Activated CD4-positive, alpha-beta memory T cell treated with anti-CD3 and anti-CD28 coated beads for 36 hours (primary cell): ENCODE measurements around the gene MYO1D. TPM values are rescaled to one million over a fixed set of nuclear protein-coding genes. Genes with fewer than 3 reads are reported as not detected.

Experiments used
- CTCF ChIA-PET: fragments of 350-600 bp; sonication (Branson Sonifier 250); formaldehyde crosslinking; loops from one replicate; lab custom pipeline; 2021; ENCODE audit warnings: antibody characterized with exemption, inconsistent platforms; lab: Charles Lee
- POLR2A ChIA-PET: fragments of 350-600 bp; sonication (Branson Sonifier 250); formaldehyde crosslinking; loops from one replicate; lab custom pipeline; 2021; ENCODE audit warnings: antibody characterized with exemption; lab: Charles Lee
- DNase-seq: peaks from one replicate; pipeline ENCODE4 v3.0.0-alpha.2; 2020
- H3K27ac Mint-ChIP-seq: one replicate; pipeline ENCODE4 v1.8.0; 2021; ENCODE audit warnings: mixed read lengths
- H3K27me3 Mint-ChIP-seq: one replicate; pipeline ENCODE4 v1.8.0; 2021; ENCODE audit warnings: mixed read lengths
- H3K36me3 Mint-ChIP-seq: one replicate; pipeline ENCODE4 v1.8.0; 2021; ENCODE audit warnings: mixed read lengths
- H3K4me1 Mint-ChIP-seq: one replicate; pipeline ENCODE4 v1.8.0; 2021; ENCODE audit warnings: low read depth, mixed read lengths
- H3K4me3 Mint-ChIP-seq: one replicate; pipeline ENCODE4 v1.8.0; 2021; ENCODE audit warnings: mild to moderate bottlenecking, mixed read lengths
- H3K9me3 Mint-ChIP-seq: one replicate; pipeline ENCODE4 v1.8.0; 2021; ENCODE audit warnings: mixed read lengths
- intact Hi-C: fragments of 100-400 bp; cut with micrococcal nuclease; formaldehyde crosslinking; loops from one replicate; pipeline ENCODE4 v1.15.1; 2023
- total RNA-seq, 2 experiments: library from RNA; stranded (reverse); gene quantifications; one replicate each; pipeline ENCODE4 v1.2.3, GENCODE V29; 2021

The MYO1D gene
- total RNA-seq, 2 experiments from 2014 or later = 13.5 to 18.9 TPM

- CTCF ChIA-PET = interaction anchor here (0.8 to 1.5 kb wide), 2 partner anchors 11 to 114 kb away, joined by 3 to 5 read pairs; no protein-coding TSS in a partner anchor
- no peak overlapping the region for H3K4me3 Mint-ChIP-seq
Observed at GRCh38 chr17:32772453-32773025, 104.4 kb downstream of the MYO1D start.

GRCh38 chr17:32771396-32771795 is 105.5 kb downstream of the MYO1D start:
- no peaks in the 10 kb centered on the region for H3K9me3 Mint-ChIP-seq
- DNase-seq = no peak
- H3K27me3 Mint-ChIP-seq = no peaks in the 10 kb centered on the region
- H3K27ac Mint-ChIP-seq = no peak overlapping the region
- ChIA-PET POLR2A (no interaction called here), CTCF (interaction anchor here (0.5 to 1.7 kb wide), 5 partner anchors 11 to 139 kb away, joined by 3 to 6 read pairs (median 3); partner anchors contain the start of gene MYO1D)
- H3K36me3 Mint-ChIP-seq = peaks cover 1% of the 10 kb centered on the region
- no peak overlapping the region for H3K4me3 Mint-ChIP-seq
- H3K4me1 Mint-ChIP-seq = peaks cover 4% of the 10 kb centered on the region
- intact Hi-C loops = no loop called here

More at GRCh38 chr17:32772453-32773025, 104.4 kb downstream of the MYO1D start:
- H3K9me3 Mint-ChIP-seq = no peaks in the 10 kb centered on the region
- H3K4me1 Mint-ChIP-seq = peaks cover 4% of the 10 kb centered on the region
- DNase-seq = peak; percentile 38
- intact Hi-C loops = no loop called here
- peaks cover 1% of the 10 kb centered on the region for H3K36me3 Mint-ChIP-seq
- H3K27me3 Mint-ChIP-seq = no peaks in the 10 kb centered on the region
- H3K27ac Mint-ChIP-seq = no peak overlapping the region
- POLR2A ChIA-PET = no interaction called here

DNA sequence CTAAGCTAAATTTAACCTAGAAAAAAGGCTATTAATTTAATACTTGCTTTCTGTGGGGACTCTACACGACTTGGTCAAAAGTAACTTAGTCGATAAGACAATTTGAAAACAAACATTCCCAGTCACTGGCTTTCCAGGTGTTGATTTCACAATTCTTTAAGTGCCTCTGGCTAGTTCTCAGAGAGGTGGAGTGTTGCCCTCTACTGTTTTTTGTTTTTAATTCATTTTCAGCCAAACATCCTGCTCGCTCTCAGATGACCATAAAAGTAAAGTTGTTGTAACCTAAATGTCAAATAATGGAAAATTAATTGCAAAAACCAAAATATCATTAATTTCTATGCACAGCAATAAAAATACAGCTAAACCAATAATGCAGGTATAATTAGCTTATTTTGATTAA is 107.1 kb downstream of the MYO1D start:
- H3K27ac Mint-ChIP-seq = no peak overlapping the region
- no peak for DNase-seq
- CTCF ChIA-PET = interaction anchor here (0.7 to 1.4 kb wide), 3 partner anchors 13 to 172 kb away, joined by 3 to 5 read pairs (median 4); no protein-coding TSS in a partner anchor
- H3K4me3 Mint-ChIP-seq = no peak overlapping the region
- H3K27me3 Mint-ChIP-seq = no peaks in the 10 kb centered on the region
- no peaks in the 10 kb centered on the region for H3K36me3 Mint-ChIP-seq
- POLR2A ChIA-PET = no interaction called here
- no peaks in the 10 kb centered on the region for H3K9me3 Mint-ChIP-seq
- intact Hi-C loops = no loop called here
- H3K4me1 Mint-ChIP-seq = peaks cover 4% of the 10 kb centered on the region

- intact Hi-C loops = no loop called here
- no peak overlapping the region for H3K27ac Mint-ChIP-seq
- H3K4me1 Mint-ChIP-seq = peaks cover 10% of the 10 kb centered on the region
- H3K27me3 Mint-ChIP-seq = no peaks in the 10 kb centered on the region
- POLR2A ChIA-PET = no interaction called here
- H3K4me3 Mint-ChIP-seq = no peak overlapping the region
- H3K36me3 Mint-ChIP-seq = peaks cover 3% of the 10 kb centered on the region
- H3K9me3 Mint-ChIP-seq = no peaks in the 10 kb centered on the region
- no peak for DNase-seq
- CTCF ChIA-PET = no interaction called here
Observed at GRCh38 chr17:32763855-32764439, 113.0 kb downstream of the MYO1D start.

DNA sequence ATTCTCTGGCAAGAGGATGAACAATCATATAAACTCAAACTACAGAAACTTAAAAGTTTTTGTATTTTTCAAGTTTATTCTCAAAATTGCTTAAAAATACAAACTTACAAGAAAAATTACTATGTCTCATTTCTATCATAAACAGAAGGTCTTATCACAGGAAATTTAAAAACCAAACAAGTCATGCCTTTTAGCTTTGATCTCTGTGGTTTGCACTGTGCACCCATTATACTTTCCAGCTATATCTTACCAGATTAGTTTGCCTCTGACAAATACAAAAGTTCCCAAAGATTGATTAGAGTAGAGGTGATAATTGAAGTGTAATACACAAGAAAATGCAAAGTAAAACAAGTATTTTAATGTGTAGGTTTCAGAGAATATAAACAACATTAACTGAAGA is 117.4 kb downstream of the MYO1D start:
- Mint-ChIP-seq H3K36me3 (peaks cover 4% of the 10 kb centered on the region), H3K4me1 (peaks cover 15% of the 10 kb centered on the region), H3K9me3 (no peaks in the 10 kb centered on the region), H3K27ac (no peak overlapping the region), H3K4me3 (no peak overlapping the region), H3K27me3 (no peaks in the 10 kb centered on the region)
- no peak for DNase-seq
- intact Hi-C loops = no loop called here
- ChIA-PET POLR2A (no interaction called here), CTCF (interaction anchor here (1.0 kb wide), 1 partner anchor 24 kb away, joined by 4 read pairs; no protein-coding TSS in a partner anchor)

GRCh38 chr17:32757963-32758362 is 119.0 kb downstream of the MYO1D start:
- Mint-ChIP-seq H3K27ac (no peak overlapping the region), H3K27me3 (no peaks in the 10 kb centered on the region), H3K4me3 (no peak overlapping the region), H3K9me3 (no peaks in the 10 kb centered on the region), H3K36me3 (peaks cover 2% of the 10 kb centered on the region), H3K4me1 (peaks cover 15% of the 10 kb centered on the region)
- ChIA-PET CTCF (interaction anchor here (0.9 to 2.2 kb wide), 3 partner anchors 99 to 296 kb away, joined by 3 to 12 read pairs (median 11); no protein-coding TSS in a partner anchor), POLR2A (no interaction called here)
- DNase-seq = no peak
- intact Hi-C loops = no loop called here

DNA sequence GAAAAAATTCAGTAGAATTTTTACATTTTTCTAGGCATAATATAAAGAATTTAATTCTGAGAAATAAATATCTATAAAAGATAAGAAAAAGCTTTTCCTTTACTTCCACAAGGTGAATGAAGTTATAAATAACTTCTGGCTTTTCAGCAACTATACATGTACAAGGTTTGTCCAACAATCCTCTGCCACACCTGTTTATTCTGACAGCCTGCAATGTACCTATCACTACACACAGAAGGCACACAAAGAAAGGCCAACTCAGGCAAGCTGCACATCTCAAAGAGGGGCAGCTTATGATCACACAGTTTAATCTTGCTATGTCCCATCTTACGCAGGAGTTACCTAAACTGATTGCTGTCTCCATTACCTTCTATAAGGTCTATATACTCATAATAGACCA is 120.2 kb downstream of the MYO1D start:
- H3K4me3 Mint-ChIP-seq = no peak overlapping the region
- H3K27me3 Mint-ChIP-seq = no peaks in the 10 kb centered on the region
- intact Hi-C loops = no loop called here

DNA sequence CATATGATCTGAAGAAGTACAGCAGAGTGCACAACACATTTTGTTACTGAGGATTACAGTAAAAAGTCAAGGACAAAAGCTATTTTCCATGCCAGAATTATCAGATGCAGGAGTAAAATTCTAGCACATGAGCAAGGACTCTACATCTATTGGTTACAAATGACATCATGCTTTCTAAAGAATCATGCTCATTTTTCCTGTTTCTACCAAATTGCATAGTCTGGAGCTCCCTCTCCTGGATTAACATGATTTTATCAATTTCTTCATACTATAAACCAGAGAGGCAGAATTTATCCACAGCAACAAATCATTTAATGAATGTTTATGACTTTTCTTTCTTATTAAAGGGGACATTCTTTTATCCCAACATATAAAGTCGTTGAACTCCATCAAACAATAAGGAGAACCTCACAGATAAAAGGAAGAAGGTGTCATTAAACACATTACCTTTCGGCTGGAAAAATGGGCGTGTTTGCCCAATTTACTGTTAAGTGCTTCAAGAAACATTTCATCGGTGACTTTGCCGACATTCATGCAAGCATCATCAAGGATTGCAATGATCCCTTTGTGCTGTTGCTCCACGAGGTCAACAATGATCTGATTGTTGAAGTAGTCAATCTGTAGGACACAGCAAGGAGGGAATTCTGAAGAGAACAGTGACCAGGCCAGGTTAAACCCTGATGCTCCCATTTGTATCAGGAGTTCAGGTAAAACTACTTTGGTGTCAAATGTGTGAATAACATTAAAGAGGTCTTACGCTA is 121.7 kb downstream of the MYO1D start:
- POLR2A ChIA-PET = no interaction called here

More for the DNA sequence above, 120.2 kb downstream of the MYO1D start:
- POLR2A ChIA-PET = interaction anchor here (0.5 kb wide), 1 partner anchor 295 kb away, joined by 3 read pairs; no protein-coding TSS in a partner anchor
- peaks cover 2% of the 10 kb centered on the region for H3K36me3 Mint-ChIP-seq
- H3K4me1 Mint-ChIP-seq = peaks cover 15% of the 10 kb centered on the region
- CTCF ChIA-PET = interaction anchor here (0.6 to 2.2 kb wide), 7 partner anchors 49 to 295 kb away, joined by 3 to 12 read pairs (median 4); no protein-coding TSS in a partner anchor
- no peak for DNase-seq
- no peaks in the 10 kb centered on the region for H3K9me3 Mint-ChIP-seq
- no peak overlapping the region for H3K27ac Mint-ChIP-seq

DNA sequence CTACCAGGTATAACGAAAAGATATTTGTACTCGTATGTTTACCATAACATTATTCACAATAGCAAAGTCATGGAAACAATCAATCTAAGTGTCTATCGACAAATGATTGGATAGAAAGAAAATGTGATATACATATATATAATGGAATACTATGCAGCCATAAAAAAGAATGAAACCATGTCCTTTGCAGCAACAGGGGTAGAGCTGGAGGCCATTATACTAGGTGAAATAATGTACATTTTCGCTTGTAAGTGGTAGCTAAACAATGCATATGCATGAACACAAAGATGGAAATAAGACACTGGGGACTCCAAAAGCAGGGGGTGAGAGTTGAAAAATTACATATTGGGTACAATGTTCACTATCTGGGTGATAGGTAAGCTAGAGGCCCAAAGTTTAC is 124.0 kb downstream of the MYO1D start:
- no peaks in the 10 kb centered on the region for H3K36me3 Mint-ChIP-seq
- POLR2A ChIA-PET = no interaction called here
- no peak overlapping the region for H3K27ac Mint-ChIP-seq
- DNase-seq = no peak
- H3K27me3 Mint-ChIP-seq = no peaks in the 10 kb centered on the region
- intact Hi-C loops = no loop called here
- CTCF ChIA-PET = interaction anchor here (1.3 to 2.6 kb wide), 3 partner anchors 94 to 309 kb away, joined by 5 to 21 read pairs (median 13); partner anchors contain the start of gene PSMD11
- no peak overlapping the region for H3K4me3 Mint-ChIP-seq
- no peaks in the 10 kb centered on the region for H3K9me3 Mint-ChIP-seq
- H3K4me1 Mint-ChIP-seq = peaks cover 3% of the 10 kb centered on the region

More for the DNA sequence above, 121.7 kb downstream of the MYO1D start:
- intact Hi-C loops = loop anchor here (1.0 kb wide), 4 partner anchors 79 to 293 kb away; no protein-coding TSS in a partner anchor
- Mint-ChIP-seq H3K4me3 (no peak overlapping the region), H3K27ac (no peak overlapping the region), H3K27me3 (no peaks in the 10 kb centered on the region), H3K4me1 (peaks cover 15% of the 10 kb centered on the region), H3K36me3 (peaks cover 2% of the 10 kb centered on the region), H3K9me3 (no peaks in the 10 kb centered on the region)
- DNase-seq = no peak
- CTCF ChIA-PET = interaction anchor here (0.7 to 2.6 kb wide), 7 partner anchors 53 to 311 kb away, joined by 3 to 21 read pairs (median 3); partner anchors contain the start of genes CDK5R1 and PSMD11

- POLR2A ChIA-PET = no interaction called here
- Mint-ChIP-seq H3K4me3 (no peak overlapping the region), H3K27me3 (no peaks in the 10 kb centered on the region), H3K9me3 (no peaks in the 10 kb centered on the region), H3K4me1 (no peaks in the 10 kb centered on the region), H3K36me3 (no peaks in the 10 kb centered on the region), H3K27ac (no peak overlapping the region)
- intact Hi-C loops = no loop called here
- CTCF ChIA-PET = interaction anchor here (0.6 kb wide), 1 partner anchor 379 kb away, joined by 3 read pairs; no protein-coding TSS in a partner anchor
- no peak for DNase-seq
Observed at GRCh38 chr17:32747856-32748255, 129.1 kb downstream of the MYO1D start.

DNA sequence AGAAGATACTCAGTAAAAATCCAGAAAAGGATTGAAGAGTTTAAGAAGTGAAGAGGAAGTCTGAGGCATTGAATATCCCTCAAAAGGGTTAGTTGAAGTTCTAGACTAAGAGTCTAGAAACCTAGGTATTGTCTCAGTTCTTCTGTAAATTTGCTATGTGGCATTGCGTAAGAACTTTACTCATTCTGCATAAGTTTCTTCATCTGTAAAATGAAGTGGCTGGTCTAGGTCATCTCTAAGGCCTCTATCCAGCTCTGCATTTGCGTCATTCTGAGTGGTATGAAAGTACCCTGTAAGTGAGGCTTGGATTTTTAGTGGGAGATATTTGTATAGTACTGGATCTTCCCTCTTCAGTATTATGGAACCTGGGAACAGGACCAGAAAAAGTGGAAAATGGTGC is 130.2 kb downstream of the MYO1D start:
- Mint-ChIP-seq H3K27me3 (no peaks in the 10 kb centered on the region), H3K9me3 (no peaks in the 10 kb centered on the region), H3K4me3 (no peak overlapping the region), H3K4me1 (no peaks in the 10 kb centered on the region), H3K36me3 (no peaks in the 10 kb centered on the region), H3K27ac (no peak overlapping the region)
- DNase-seq = no peak
- intact Hi-C loops = no loop called here
- POLR2A ChIA-PET = no interaction called here
- CTCF ChIA-PET = no interaction called here

GRCh38 chr17:32746280-32746679 is 130.6 kb downstream of the MYO1D start:
- Mint-ChIP-seq H3K36me3 (peaks cover 1% of the 10 kb centered on the region), H3K9me3 (no peaks in the 10 kb centered on the region), H3K4me3 (no peak overlapping the region), H3K4me1 (no peaks in the 10 kb centered on the region), H3K27me3 (no peaks in the 10 kb centered on the region), H3K27ac (no peak overlapping the region)
- ChIA-PET POLR2A (no interaction called here), CTCF (interaction anchor here (0.5 to 1.5 kb wide), 2 partner anchors 11 to 284 kb away, joined by 4 to 5 read pairs; no protein-coding TSS in a partner anchor)
- intact Hi-C loops = no loop called here
- DNase-seq = no peak
